T-helper 2 cell treated with Interferon-gamma antibody and Interleukin-4, amounts not matched to agents 100 ng/mL and 5 ng/mL, for 36 hours (primary cell): ENCODE measurements around the gene SYMPK. TPM values are rescaled to one million over a fixed set of nuclear protein-coding genes. Genes with fewer than 3 reads are reported as not detected.

Source experiments
- intact Hi-C: fragments of 100-400 bp; cut with micrococcal nuclease; formaldehyde crosslinking; loops from one replicate; pipeline ENCODE4 v1.15.1; 2023
- total RNA-seq: library from RNA; stranded (reverse); gene quantifications from 2 replicates; pipeline ENCODE4 v1.2.3, GENCODE V29; 2022

Gene SYMPK
- total RNA-seq, 1 donor from 2014 or later: 106 TPM

GRCh38 chr19:45809643-45810159 lies 53.2 kb downstream of the SYMPK start:
- intact Hi-C loops: no loop called here

GRCh38 chr19:45805719-45806118 lies 57.2 kb downstream of the SYMPK start:
- intact Hi-C loops: no loop called here

GRCh38 chr19:45804959-45805230 lies 58.1 kb downstream of the SYMPK start:
- intact Hi-C loops: no loop called here

- intact Hi-C loops: no loop called here
These were observed 58.6 kb downstream of the SYMPK start for GRCh38 chr19:45804140-45804958.

GRCh38 chr19:45801603-45802175 lies 61.3 kb downstream of the SYMPK start:
- intact Hi-C loops: no loop called here

GRCh38 chr19:45800070-45800553 lies 62.8 kb downstream of the SYMPK start:
- intact Hi-C loops: no loop called here

GRCh38 chr19:45799541-45799940 lies 63.4 kb downstream of the SYMPK start:
- intact Hi-C loops: loop anchor here (1.0 to 10.0 kb wide), 2 partner anchors 29 to 215 kb away; partner anchors contain the start of gene OPA3

- intact Hi-C loops: loop anchor here (1.0 to 10.0 kb wide), 2 partner anchors 29 to 214 kb away; partner anchors contain the start of gene OPA3
These were observed 63.9 kb downstream of the SYMPK start for GRCh38 chr19:45798995-45799517.

GRCh38 chr19:45794627-45795026 lies 68.3 kb downstream of the SYMPK start:
- intact Hi-C loops: loop anchor here (5.0 to 10.0 kb wide), 3 partner anchors 77 to 1723 kb away; partner anchors contain the start of genes NAPA and OPA3

GRCh38 chr19:45793876-45794275 lies 69.1 kb downstream of the SYMPK start:
- intact Hi-C loops: loop anchor here (2.0 to 10.0 kb wide), 4 partner anchors 69 to 1723 kb away; partner anchors contain the start of genes NAPA, OPA3 and SYMPK

- intact Hi-C loops: loop anchor here (2.0 to 10.0 kb wide), 4 partner anchors 70 to 1724 kb away; partner anchors contain the start of genes NAPA, OPA3 and SYMPK
These were observed 69.8 kb downstream of the SYMPK start for GRCh38 chr19:45793178-45793564.

- intact Hi-C loops: loop anchor here (1.0 to 10.0 kb wide), 5 partner anchors 22 to 1725 kb away; partner anchors contain the start of genes NAPA, OPA3 and SYMPK
These were observed 70.3 kb downstream of the SYMPK start, which contains the start of gene DMWD for GRCh38 chr19:45792470-45793177. Gene DMWD (minus strand): TSS chr19:45792845. CDS start chr19:45792756, 89 bp downstream.

- intact Hi-C loops: loop anchor here (1.0 to 10.0 kb wide), 5 partner anchors 22 to 1725 kb away; partner anchors contain the start of genes NAPA, OPA3 and SYMPK
These were observed 71.0 kb downstream of the SYMPK start for GRCh38 chr19:45791744-45792469.

- intact Hi-C loops: loop anchor here (5.0 to 10.0 kb wide), 3 partner anchors 74 to 1726 kb away; partner anchors contain the start of genes NAPA and OPA3
These were observed 72.0 kb downstream of the SYMPK start for GRCh38 chr19:45790942-45791341.

- intact Hi-C loops: no loop called here
These were observed 73.7 kb downstream of the SYMPK start for GRCh38 chr19:45789035-45789786.

GRCh38 chr19:45786533-45786894 lies 76.4 kb downstream of the SYMPK start:
- intact Hi-C loops: no loop called here

- intact Hi-C loops: no loop called here
These were observed 77.0 kb downstream of the SYMPK start for GRCh38 chr19:45785781-45786532.

- intact Hi-C loops: no loop called here
These were observed 77.8 kb downstream of the SYMPK start for GRCh38 chr19:45785097-45785496.

- intact Hi-C loops: no loop called here
These were observed 78.9 kb downstream of the SYMPK start for GRCh38 chr19:45784096-45784495.
